ENCODE results near the gene NCAM2. TPM values are rescaled to one million over a fixed set of nuclear protein-coding genes. Genes with fewer than 3 reads are reported as not detected.

Gene NCAM2
- polyA plus RNA-seq, 1 donor from 2014 or later = 9.8 TPM

DNA sequence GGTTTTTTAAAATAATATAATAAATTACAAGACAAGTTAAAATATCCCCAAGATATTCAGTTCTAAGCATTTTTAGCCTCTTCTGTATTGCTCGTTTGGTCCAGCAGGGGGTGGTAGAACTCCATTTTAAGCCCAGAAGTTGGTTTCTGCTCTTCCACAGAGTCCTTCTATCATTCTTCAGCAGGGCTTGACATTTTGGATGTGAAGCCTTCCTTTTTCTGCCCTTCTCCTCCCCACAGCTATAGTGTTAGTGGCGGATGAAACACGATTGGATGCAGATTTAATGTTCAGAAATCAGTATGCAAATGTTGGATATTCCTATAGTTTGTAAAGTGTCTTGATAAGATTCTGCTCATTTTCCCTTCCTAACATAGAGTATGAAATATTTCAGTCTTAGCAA is 1.4 kb downstream of the NCAM2 start:
- Histone ChIP-seq H3K4me3 (ENCODE audit: low read length) (peak overlapping the region; percentile 80), H3K9me2 (ENCODE audit: insufficient read depth, low read length) (no peaks in the 10 kb centered on the region), H3K79me2 (replicated peaks; ENCODE audit: insufficient read depth, low read length) (no peaks in the 10 kb centered on the region), H3F3A (ENCODE audit: insufficient read depth, low read length, poor library complexity, severe bottlenecking) (no peaks in the 10 kb centered on the region), H3K27ac (ENCODE audit: low read length) (no peak overlapping the region), H3K9me3 (ENCODE audit: low read length) (no peaks in the 10 kb centered on the region), H3K27me3 (ENCODE audit: insufficient read depth, low read depth, low read length) (no peaks in the 10 kb centered on the region), H3K9ac (ENCODE audit: low read length) (peak overlapping the region; percentile 61), H2AFZ (ENCODE audit: low read depth, low read length) (no peak overlapping the region), H3K36me3 (ENCODE audit: insufficient read depth, low read length) (no peaks in the 10 kb centered on the region), H3K4me2 (ENCODE audit: low read length) (peak overlapping the region; percentile 90), H4K20me1 (ENCODE audit: insufficient read depth) (no peaks in the 10 kb centered on the region)
- no peak for TF ChIP-seq TAF1 (IDR thresholded peaks at IDR 0.05; ENCODE audit: low read depth)
- peak; percentile 92 for TF ChIP-seq RAD21 (conservative IDR thresholded peaks at IDR 0.05)
- peak; percentile 90 for TF ChIP-seq SMC3 (conservative IDR thresholded peaks at IDR 0.05; ENCODE audit: poor library complexity)
- no peak for TF ChIP-seq EZH2 (IDR thresholded peaks at IDR 0.05; ENCODE audit: borderline replicate concordance, insufficient read depth, low read length, poor library complexity, severe bottlenecking)
- no peak for TF ChIP-seq EP300 (conservative IDR thresholded peaks at IDR 0.05; ENCODE audit: poor library complexity, severe bottlenecking)
- TF ChIP-seq, protein P1, sequence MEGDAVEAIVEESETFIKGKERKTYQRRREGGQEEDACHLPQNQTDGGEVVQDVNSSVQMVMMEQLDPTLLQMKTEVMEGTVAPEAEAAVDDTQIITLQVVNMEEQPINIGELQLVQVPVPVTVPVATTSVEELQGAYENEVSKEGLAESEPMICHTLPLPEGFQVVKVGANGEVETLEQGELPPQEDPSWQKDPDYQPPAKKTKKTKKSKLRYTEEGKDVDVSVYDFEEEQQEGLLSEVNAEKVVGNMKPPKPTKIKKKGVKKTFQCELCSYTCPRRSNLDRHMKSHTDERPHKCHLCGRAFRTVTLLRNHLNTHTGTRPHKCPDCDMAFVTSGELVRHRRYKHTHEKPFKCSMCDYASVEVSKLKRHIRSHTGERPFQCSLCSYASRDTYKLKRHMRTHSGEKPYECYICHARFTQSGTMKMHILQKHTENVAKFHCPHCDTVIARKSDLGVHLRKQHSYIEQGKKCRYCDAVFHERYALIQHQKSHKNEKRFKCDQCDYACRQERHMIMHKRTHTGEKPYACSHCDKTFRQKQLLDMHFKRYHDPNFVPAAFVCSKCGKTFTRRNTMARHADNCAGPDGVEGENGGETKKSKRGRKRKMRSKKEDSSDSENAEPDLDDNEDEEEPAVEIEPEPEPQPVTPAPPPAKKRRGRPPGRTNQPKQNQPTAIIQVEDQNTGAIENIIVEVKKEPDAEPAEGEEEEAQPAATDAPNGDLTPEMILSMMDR (IDR thresholded peaks at IDR 0.05; ENCODE audit: poor library complexity, severe bottlenecking) = peak; percentile 84
- TF ChIP-seq, protein P2, sequence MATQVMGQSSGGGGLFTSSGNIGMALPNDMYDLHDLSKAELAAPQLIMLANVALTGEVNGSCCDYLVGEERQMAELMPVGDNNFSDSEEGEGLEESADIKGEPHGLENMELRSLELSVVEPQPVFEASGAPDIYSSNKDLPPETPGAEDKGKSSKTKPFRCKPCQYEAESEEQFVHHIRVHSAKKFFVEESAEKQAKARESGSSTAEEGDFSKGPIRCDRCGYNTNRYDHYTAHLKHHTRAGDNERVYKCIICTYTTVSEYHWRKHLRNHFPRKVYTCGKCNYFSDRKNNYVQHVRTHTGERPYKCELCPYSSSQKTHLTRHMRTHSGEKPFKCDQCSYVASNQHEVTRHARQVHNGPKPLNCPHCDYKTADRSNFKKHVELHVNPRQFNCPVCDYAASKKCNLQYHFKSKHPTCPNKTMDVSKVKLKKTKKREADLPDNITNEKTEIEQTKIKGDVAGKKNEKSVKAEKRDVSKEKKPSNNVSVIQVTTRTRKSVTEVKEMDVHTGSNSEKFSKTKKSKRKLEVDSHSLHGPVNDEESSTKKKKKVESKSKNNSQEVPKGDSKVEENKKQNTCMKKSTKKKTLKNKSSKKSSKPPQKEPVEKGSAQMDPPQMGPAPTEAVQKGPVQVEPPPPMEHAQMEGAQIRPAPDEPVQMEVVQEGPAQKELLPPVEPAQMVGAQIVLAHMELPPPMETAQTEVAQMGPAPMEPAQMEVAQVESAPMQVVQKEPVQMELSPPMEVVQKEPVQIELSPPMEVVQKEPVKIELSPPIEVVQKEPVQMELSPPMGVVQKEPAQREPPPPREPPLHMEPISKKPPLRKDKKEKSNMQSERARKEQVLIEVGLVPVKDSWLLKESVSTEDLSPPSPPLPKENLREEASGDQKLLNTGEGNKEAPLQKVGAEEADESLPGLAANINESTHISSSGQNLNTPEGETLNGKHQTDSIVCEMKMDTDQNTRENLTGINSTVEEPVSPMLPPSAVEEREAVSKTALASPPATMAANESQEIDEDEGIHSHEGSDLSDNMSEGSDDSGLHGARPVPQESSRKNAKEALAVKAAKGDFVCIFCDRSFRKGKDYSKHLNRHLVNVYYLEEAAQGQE (IDR thresholded peaks at IDR 0.05; ENCODE audit: borderline replicate concordance) = no peak
- no peak for TF ChIP-seq POLR2AphosphoS5 (IDR thresholded peaks at IDR 0.05)
- no peak for TF ChIP-seq MXI1 (conservative IDR thresholded peaks at IDR 0.05; ENCODE audit: poor library complexity, severe bottlenecking)

DNA sequence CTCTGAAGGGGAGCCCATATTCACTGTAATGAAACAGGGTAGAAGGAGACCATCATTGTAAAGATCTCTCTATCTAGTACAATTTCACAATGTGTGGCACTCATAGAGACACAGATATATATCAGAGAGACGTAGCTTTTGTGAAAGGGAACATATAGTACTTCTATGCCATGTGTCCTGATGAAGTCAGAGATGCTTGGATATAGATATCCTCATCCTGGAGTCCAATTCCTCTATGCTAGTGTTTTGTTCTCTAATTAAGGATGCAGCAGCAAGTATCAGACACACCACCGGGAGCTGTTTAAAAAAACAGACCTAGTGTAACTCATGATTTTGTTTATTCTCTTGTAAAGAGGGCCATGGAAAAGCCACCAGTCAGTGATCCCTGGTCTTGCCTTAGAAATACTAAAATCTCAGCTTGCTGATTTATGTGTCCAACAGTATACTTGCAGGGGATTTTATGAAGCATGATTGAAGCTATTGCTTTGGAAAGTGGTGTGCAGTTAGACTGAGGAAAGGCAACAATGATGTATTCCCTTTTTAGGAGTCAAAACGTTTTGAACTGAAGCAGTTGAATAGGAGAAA is 2.5 kb downstream of the NCAM2 start:
- Histone ChIP-seq H3K9ac (ENCODE audit: low read length) (peak overlapping the region; percentile 11), H3F3A (ENCODE audit: insufficient read depth, low read length, poor library complexity, severe bottlenecking) (no peaks in the 10 kb centered on the region), H3K27ac (ENCODE audit: low read length) (no peak overlapping the region), H4K20me1 (ENCODE audit: insufficient read depth) (no peaks in the 10 kb centered on the region), H2AFZ (ENCODE audit: low read depth, low read length) (no peak overlapping the region), H3K4me3 (ENCODE audit: low read length) (peak overlapping the region; percentile 80), H3K9me2 (ENCODE audit: insufficient read depth, low read length) (no peaks in the 10 kb centered on the region), H3K4me2 (ENCODE audit: low read length) (peak overlapping the region; percentile 53), H3K27me3 (ENCODE audit: insufficient read depth, low read depth, low read length) (no peaks in the 10 kb centered on the region), H3K36me3 (ENCODE audit: insufficient read depth, low read length) (no peaks in the 10 kb centered on the region), H3K9me3 (ENCODE audit: low read length) (no peaks in the 10 kb centered on the region), H3K79me2 (replicated peaks; ENCODE audit: insufficient read depth, low read length) (no peaks in the 10 kb centered on the region)
- TF ChIP-seq, protein P2 (IDR thresholded peaks at IDR 0.05; ENCODE audit: borderline replicate concordance) = no peak
